Effector memory CD4-positive, alpha-beta T cell (primary cell): ENCODE results near the gene MKX.

Experiments used
- DNase-seq, 3 donors: peaks; one replicate each; pipeline ENCODE4 v3.0.0-alpha.2; 2020
- H3K27ac ChIP-seq: 2 replicates; pipeline ENCODE4 v1.7.0; 2013; ENCODE audit warnings: mild to moderate bottlenecking, low read length, moderate library complexity; ENCODE audit not compliant: insufficient read depth, poor library complexity, severe bottlenecking
- H3K27me3 ChIP-seq: replicated peaks from 2 replicates; pipeline ENCODE4 v1.7.0; 2013; ENCODE audit warnings: mild to moderate bottlenecking, low read length; ENCODE audit not compliant: insufficient read depth, control insufficient read depth, poor library complexity, severe bottlenecking
- H3K36me3 ChIP-seq: 2 replicates; pipeline ENCODE4 v1.7.0; 2013; ENCODE audit warnings: mild to moderate bottlenecking, low read length, moderate library complexity; ENCODE audit not compliant: control insufficient read depth, insufficient read depth
- H3K4me1 ChIP-seq: 2 replicates; pipeline ENCODE4 v1.7.0; 2013; ENCODE audit warnings: low read length, mild to moderate bottlenecking; ENCODE audit not compliant: control insufficient read depth, insufficient read depth, poor library complexity, severe bottlenecking
- H3K4me3 ChIP-seq: 2 replicates; pipeline ENCODE4 v1.7.0; 2013; ENCODE audit warnings: low read length, low read depth, mild to moderate bottlenecking; ENCODE audit not compliant: insufficient read depth, poor library complexity, severe bottlenecking
- H3K9me3 ChIP-seq: 2 replicates; pipeline ENCODE4 v1.7.0; 2013; ENCODE audit warnings: mild to moderate bottlenecking, low read length, moderate library complexity; ENCODE audit not compliant: control insufficient read depth

MKX gene

DNA sequence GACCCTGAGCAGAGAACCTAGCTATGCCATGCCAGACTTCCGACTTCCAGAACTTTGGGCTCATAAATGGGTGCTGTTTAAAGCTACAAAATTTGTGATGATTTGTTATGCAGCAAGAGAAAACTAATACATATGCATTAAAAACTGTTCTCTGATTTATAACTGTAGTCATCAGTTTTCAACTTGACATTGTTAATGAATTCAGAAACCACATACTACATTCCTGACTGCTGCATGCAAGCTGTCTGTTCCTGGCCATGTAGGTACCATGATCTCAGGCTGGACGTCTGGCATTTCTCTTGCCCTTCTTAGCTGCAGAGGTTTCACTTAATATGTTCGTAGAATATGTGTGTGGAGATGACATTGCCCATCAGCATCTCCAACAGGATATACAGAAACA, 28.4 kb downstream of the MKX start:
- no peak for DNase-seq
- Histone ChIP-seq H3K4me3 (no peak overlapping the region), H3K36me3 (no peaks in the 10 kb centered on the region), H3K4me1 (no peaks in the 10 kb centered on the region), H3K27ac (no peak overlapping the region), H3K9me3 (no peaks in the 10 kb centered on the region), H3K27me3 (no peaks in the 10 kb centered on the region)

DNA sequence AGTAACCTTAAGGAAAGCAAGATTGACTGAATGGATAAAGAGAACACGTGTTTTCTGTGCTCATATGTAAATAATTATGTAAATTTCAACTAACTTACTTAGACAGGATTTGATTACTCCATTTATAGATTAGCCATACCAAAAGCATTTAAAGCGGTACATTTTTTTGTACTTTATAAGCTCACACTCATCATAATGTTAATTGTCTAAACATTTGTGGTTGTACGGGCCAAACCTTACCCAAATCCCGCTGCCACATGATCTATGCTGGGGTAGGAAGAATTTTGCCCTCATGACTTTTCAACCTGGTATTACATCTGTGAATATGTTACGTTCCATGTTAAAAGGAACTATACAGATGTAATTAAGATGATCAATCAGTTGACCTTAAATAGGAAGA, 29.1 kb downstream of the MKX start:
- no peak for DNase-seq
- Histone ChIP-seq H3K4me1 (no peaks in the 10 kb centered on the region), H3K4me3 (no peak overlapping the region), H3K36me3 (no peaks in the 10 kb centered on the region), H3K27me3 (no peaks in the 10 kb centered on the region), H3K27ac (no peak overlapping the region), H3K9me3 (no peaks in the 10 kb centered on the region)

DNA sequence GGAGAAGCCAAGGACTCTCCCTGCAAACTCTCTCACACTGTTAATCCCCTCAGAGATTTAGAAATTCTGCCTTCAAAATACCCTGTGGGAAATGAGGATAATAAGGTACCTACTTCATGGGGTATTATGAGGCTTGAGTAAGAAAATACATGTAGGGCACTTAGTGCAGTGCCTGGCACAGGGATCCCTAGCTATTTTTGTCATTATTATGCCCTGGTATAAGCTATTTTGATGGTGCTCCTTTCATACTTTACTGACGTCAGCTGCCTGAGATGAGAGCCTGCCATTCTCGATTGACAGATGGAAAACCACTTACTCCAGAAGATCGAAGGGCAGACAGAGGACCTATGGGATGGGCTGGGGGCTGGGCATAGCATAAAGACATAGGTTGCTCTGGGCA, 30.1 kb downstream of the MKX start:
- H3K36me3 ChIP-seq, result no peaks in the 10 kb centered on the region
- no peak for DNase-seq
- no peak overlapping the region for H3K27ac ChIP-seq

DNA sequence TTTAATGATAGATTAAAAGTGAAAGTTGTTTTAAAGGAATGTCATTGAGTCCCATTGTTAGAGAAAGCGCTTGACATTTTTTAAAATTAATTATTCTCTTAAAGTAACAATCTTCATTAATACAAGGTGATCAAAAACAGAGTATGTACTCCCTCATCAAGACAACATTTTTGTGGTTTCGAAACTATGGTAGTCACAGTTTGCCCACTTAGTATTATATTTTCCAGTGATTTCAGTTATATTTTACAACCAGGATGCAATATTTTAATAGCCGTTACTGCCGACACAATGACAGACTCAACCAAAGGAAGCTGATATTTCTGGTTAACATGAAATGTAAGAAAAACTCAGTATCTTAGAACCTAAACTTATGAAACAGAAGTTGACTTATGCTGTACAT, 31.3 kb downstream of the MKX start:
- Histone ChIP-seq H3K27me3 (no peaks in the 10 kb centered on the region), H3K4me1 (no peaks in the 10 kb centered on the region), H3K27ac (no peak overlapping the region), H3K36me3 (no peaks in the 10 kb centered on the region), H3K9me3 (no peaks in the 10 kb centered on the region), H3K4me3 (no peak overlapping the region)
- no peak for DNase-seq

More for the DNA sequence above, 30.1 kb downstream of the MKX start:
- Histone ChIP-seq H3K9me3 (no peaks in the 10 kb centered on the region), H3K4me1 (no peaks in the 10 kb centered on the region), H3K4me3 (no peak overlapping the region), H3K27me3 (no peaks in the 10 kb centered on the region)

DNA sequence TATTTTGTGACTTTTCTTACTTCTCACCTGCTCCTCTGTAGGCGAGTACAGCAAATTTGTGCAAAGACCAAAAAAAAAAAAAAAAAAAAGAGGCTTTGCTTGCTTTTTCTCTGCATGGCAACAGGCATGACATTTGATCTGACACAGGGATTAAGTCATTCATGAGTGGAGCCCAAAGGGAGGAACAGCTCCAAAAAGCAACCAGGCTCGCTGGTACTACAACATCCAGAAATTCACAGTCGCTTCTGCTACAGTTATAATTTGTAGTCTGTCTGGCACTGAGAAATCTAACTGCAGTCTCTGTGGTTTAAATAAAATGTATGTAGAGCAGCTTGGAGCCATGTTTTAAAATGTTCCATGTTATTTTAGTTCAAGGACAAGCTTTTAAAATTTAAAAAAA, 31.7 kb downstream of the MKX start:
- Histone ChIP-seq H3K27me3 (no peaks in the 10 kb centered on the region), H3K4me1 (no peaks in the 10 kb centered on the region), H3K36me3 (no peaks in the 10 kb centered on the region), H3K9me3 (no peaks in the 10 kb centered on the region), H3K27ac (no peak overlapping the region), H3K4me3 (no peak overlapping the region)
- DNase-seq, result no peak

DNA sequence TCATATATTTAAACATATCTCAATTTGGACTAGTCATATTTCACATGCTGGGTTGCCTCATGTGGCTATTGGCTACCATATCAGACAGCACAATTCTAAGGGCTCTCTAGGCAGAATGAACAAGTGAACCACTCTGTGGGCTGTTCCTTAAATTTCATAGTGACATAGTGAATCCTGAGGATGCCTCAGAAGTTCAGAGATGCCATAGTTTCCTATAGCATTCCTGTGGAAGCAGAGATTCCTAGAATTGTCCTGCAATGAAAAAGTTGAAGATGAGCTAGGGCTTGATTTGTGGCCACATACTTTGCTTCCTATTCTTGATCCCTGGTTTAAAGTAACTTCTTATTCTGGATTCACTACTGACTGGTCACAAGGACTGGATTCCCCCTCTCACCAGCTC, 35.6 kb downstream of the MKX start:
- H3K4me3 ChIP-seq, result no peak overlapping the region
- DNase-seq, result no peak
- H3K27ac ChIP-seq, result no peak overlapping the region
- H3K9me3 ChIP-seq, result no peaks in the 10 kb centered on the region
- no peaks in the 10 kb centered on the region for H3K36me3 ChIP-seq
- H3K4me1 ChIP-seq, result no peaks in the 10 kb centered on the region
- H3K27me3 ChIP-seq, result no peaks in the 10 kb centered on the region

DNA sequence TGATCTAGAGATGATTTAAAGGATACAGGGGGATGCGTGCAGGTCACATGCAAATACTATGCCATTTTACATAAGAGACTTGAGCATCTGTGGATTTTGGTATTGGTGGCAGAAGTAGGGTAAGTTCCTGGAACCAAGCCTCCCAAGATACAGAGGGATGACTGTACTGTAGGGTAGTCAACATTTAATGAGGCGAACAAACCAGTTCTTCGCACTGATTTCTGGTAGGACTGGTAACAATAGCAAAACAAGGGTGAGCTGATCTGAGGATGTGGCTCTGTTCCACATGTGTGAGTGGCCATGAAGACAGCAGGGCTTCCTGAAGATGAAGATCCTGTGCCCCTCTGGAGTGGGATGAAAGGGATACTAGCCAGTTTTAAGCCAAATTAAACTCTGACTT, 36.3 kb downstream of the MKX start:
- DNase-seq, result no peak
- H3K4me1 ChIP-seq, result no peaks in the 10 kb centered on the region
- H3K9me3 ChIP-seq, result no peaks in the 10 kb centered on the region
- H3K36me3 ChIP-seq, result no peaks in the 10 kb centered on the region
- H3K27me3 ChIP-seq, result no peaks in the 10 kb centered on the region
- H3K4me3 ChIP-seq, result no peak overlapping the region
- H3K27ac ChIP-seq, result no peak overlapping the region

DNA sequence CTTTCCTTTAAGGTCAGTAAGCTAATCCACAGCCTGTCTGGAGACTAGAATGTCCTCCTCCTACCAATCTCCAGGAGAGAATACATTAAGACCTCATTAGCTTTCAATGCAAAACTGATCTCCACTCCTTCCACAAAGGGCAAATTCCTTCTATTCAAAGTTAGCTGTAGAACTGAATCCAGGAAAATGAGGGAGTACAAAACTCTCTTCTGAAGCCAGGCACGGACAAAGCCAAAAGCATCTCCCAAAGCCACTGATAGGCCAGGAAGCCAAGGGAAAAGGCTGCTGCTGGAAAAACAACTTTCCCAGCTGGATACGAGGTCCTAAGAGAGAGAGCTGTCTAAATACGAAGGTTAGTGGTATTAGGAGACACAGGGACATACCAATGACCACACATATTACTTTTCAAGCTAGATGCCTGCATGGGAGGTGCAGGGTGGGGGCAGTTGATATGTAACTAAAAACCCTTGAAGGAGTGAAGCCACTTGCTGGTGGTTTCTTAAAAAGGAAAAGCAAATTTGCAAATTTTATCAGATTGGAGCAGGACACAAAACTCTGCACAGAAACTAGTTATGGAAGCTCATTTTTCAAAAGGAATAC, 43.6 kb downstream of the MKX start:
- no peaks in the 10 kb centered on the region for H3K27me3 ChIP-seq
- H3K27ac ChIP-seq, result no peak overlapping the region
- H3K4me1 ChIP-seq, result no peaks in the 10 kb centered on the region
- H3K4me3 ChIP-seq, result no peak overlapping the region
- no peaks in the 10 kb centered on the region for H3K36me3 ChIP-seq
- H3K9me3 ChIP-seq, result no peaks in the 10 kb centered on the region
- DNase-seq, result no peak

DNA sequence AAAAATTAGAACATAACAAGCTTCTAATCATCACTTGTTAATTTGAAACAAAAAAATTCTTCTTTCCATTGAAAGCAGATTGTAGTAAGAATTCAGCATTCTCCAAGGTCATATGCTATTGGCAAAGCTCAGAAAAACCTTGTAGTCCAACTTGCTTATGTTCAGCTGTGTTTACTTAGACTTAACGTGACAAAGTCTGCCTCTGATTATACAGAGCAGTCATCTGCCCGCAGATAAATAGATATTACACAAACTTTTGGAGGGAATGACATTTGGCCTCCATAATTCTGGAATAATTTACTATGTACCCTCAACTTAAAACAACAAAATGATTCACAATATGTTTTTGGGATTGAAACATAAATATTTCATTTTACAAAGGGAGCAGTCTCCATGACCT, 45.8 kb downstream of the MKX start:
- H3K36me3 ChIP-seq, result no peaks in the 10 kb centered on the region
- H3K4me3 ChIP-seq, result no peak overlapping the region
- H3K4me1 ChIP-seq, result no peaks in the 10 kb centered on the region
- no peak for DNase-seq
- no peak overlapping the region for H3K27ac ChIP-seq
- no peaks in the 10 kb centered on the region for H3K27me3 ChIP-seq
- H3K9me3 ChIP-seq, result no peaks in the 10 kb centered on the region

DNA sequence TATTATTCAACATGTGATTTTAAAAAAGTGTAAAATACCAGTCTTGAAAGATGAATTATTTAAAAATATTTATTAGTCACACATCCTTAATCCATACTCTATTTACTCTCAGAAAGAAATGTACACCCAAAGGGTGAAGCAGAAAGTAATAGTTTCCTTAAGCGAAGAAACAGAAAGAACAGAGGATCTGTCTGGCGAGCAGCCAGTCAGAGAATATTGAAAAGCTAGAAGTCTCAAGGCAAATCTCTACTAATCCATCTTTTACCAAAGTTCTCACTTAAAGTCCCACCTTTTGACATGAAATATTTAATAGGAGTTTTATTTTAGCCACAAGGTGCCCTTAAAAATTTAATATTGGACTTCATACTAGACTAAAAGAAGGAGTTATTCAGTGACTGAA, 46.7 kb downstream of the MKX start:
- H3K36me3 ChIP-seq, result no peaks in the 10 kb centered on the region
- no peaks in the 10 kb centered on the region for H3K9me3 ChIP-seq
- H3K27ac ChIP-seq, result no peak overlapping the region
- no peak overlapping the region for H3K4me3 ChIP-seq
- no peak for DNase-seq
- no peaks in the 10 kb centered on the region for H3K4me1 ChIP-seq
- H3K27me3 ChIP-seq, result no peaks in the 10 kb centered on the region

DNA sequence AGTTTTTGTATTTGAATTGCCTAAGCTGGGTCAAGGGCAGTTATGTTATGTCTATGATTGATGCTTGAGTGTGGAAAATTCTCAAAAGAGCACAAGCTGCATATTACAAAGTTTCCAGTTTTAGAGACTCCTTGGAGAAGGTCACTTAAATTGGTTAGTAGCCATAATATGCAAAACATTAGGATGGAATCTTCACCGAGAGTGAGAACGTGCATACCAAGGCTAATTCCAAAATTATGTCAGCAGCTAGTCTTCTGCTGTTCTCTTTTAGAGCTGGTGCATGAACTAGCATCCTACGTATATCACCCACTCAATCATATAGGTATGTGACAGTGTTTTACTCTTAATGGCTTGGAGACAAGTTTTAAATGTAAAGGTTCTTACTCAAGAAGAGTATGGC, 49.2 kb downstream of the MKX start:
- Histone ChIP-seq H3K27me3 (no peaks in the 10 kb centered on the region), H3K9me3 (no peaks in the 10 kb centered on the region), H3K4me1 (no peaks in the 10 kb centered on the region), H3K27ac (no peak overlapping the region), H3K4me3 (no peak overlapping the region), H3K36me3 (no peaks in the 10 kb centered on the region)
- DNase-seq, result no peak
